ENCODE data around the gene TNNI2. TPM values are rescaled to one million over a fixed set of nuclear protein-coding genes. Genes with fewer than 3 reads are reported as not detected.

The TNNI2 gene
- polyA plus RNA-seq, 1 of the 3 experiments (the other 2 are of a cell fraction): not detected

GRCh38 chr11:1852271-1852876 lies 13.6 kb downstream of the TNNI2 start:
- no peaks in the 10 kb centered on the region for H4K20me1 ChIP-seq (ENCODE audit: insufficient read depth)
- CTCF ChIA-PET: interaction anchor here (0.7 to 4.1 kb wide), 5 partner anchors 20 to 299 kb away, joined by 3 to 32 read pairs (median 8); no protein-coding TSS in a partner anchor
- no peak overlapping the region for H3K4me2 ChIP-seq
- POLR2A ChIA-PET: no interaction called here
- H3K36me3 ChIP-seq (replicated peaks in 1 of 2; ENCODE audit: control insufficient read depth in 1 of 2, insufficient read depth in 2 of 2, low read length in 1 of 2): no peaks in the 10 kb centered on the region
- H3K27me3 ChIP-seq (ENCODE audit: insufficient read depth): no peaks in the 10 kb centered on the region
- H3K9ac ChIP-seq: no peak overlapping the region
- 76% methylated on average over 13 of the region's 25 CpGs for WGBS (ENCODE audit: low lambda C conversion rate)
- no peaks in the 10 kb centered on the region for H3F3A ChIP-seq (replicated peaks; ENCODE audit: insufficient read depth)
- H3K9me2 ChIP-seq: no peaks in the 10 kb centered on the region
- H3K79me2 ChIP-seq (ENCODE audit: insufficient read depth): no peaks in the 10 kb centered on the region
- H3K4me3 ChIP-seq (ENCODE audit: low read depth in 2 of 2, low read length in 1 of 2): no peak overlapping the region
- no peak for TF ChIP-seq NFIC (IDR thresholded peaks at IDR 0.05; ENCODE audit: borderline replicate concordance)
- TF ChIP-seq, protein P1, sequence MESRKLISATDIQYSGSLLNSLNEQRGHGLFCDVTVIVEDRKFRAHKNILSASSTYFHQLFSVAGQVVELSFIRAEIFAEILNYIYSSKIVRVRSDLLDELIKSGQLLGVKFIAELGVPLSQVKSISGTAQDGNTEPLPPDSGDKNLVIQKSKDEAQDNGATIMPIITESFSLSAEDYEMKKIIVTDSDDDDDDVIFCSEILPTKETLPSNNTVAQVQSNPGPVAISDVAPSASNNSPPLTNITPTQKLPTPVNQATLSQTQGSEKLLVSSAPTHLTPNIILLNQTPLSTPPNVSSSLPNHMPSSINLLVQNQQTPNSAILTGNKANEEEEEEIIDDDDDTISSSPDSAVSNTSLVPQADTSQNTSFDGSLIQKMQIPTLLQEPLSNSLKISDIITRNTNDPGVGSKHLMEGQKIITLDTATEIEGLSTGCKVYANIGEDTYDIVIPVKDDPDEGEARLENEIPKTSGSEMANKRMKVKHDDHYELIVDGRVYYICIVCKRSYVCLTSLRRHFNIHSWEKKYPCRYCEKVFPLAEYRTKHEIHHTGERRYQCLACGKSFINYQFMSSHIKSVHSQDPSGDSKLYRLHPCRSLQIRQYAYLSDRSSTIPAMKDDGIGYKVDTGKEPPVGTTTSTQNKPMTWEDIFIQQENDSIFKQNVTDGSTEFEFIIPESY (IDR thresholded peaks at IDR 0.05; ENCODE audit: borderline replicate concordance, low read depth): no peak
- TF ChIP-seq GABPA (IDR thresholded peaks at IDR 0.05; ENCODE audit: low read depth): no peak
- no peak for TF ChIP-seq FOXJ3 (CRISPR knock-in tag; IDR thresholded peaks at IDR 0.05)
- no peak for TF ChIP-seq SIN3A (IDR thresholded peaks at IDR 0.05; ENCODE audit: borderline replicate concordance, low read depth, low read length)
- TF ChIP-seq RFX5 (IDR thresholded peaks at IDR 0.05; ENCODE audit: low read length): no peak
- TF ChIP-seq RCOR1 (IDR thresholded peaks at IDR 0.05; ENCODE audit: low read length): no peak
- TF ChIP-seq TEAD4 (IDR thresholded peaks at IDR 0.05; ENCODE audit: borderline replicate concordance, insufficient read depth): no peak
- no peak for TF ChIP-seq USF1 (IDR thresholded peaks at IDR 0.05; ENCODE audit: borderline replicate concordance, low read depth)
- no peak for TF ChIP-seq MXI1 (IDR thresholded peaks at IDR 0.05; ENCODE audit: low read depth, low read length)
- TF ChIP-seq FOXM1 (IDR thresholded peaks at IDR 0.05; ENCODE audit: low read depth): no peak
- TF ChIP-seq FOSL2 (IDR thresholded peaks at IDR 0.05; ENCODE audit: borderline replicate concordance, low read depth): no peak
- TF ChIP-seq CHD2 (IDR thresholded peaks at IDR 0.05; ENCODE audit: low read length, partially characterized antibody): no peak
- no peaks in the 10 kb centered on the region; a peak in 1 of 4 replicates for H3K4me1 ChIP-seq (ENCODE audit: control insufficient read depth in 1 of 2, insufficient read depth in 2 of 2, low read depth in 1 of 2, low read length in 1 of 2)
- DNase-seq: no peak
- no peak overlapping the region for H2AFZ ChIP-seq (ENCODE audit: low read depth)
- H3K9me3 ChIP-seq: no peaks in the 10 kb centered on the region
- H3K27ac ChIP-seq (ENCODE audit: low read depth in 2 of 2, low read length in 1 of 2): no peak overlapping the region

- Histone ChIP-seq H3K9me2 (no peaks in the 10 kb centered on the region), H3F3A (replicated peaks; ENCODE audit: insufficient read depth) (no peaks in the 10 kb centered on the region), H3K9me3 (no peaks in the 10 kb centered on the region), H3K36me3 (replicated peaks in 1 of 2; ENCODE audit: control insufficient read depth in 1 of 2, insufficient read depth in 2 of 2, low read length in 1 of 2) (no peaks in the 10 kb centered on the region), H3K9ac (no peak within 1 kb of the TSS), H3K27me3 (ENCODE audit: insufficient read depth) (no peaks in the 10 kb centered on the region), H3K27ac (ENCODE audit: low read depth in 2 of 2, low read length in 1 of 2) (no peak within 1 kb of the TSS), H3K4me3 (ENCODE audit: low read depth in 2 of 2, low read length in 1 of 2) (no peak within 1 kb of the TSS), H2AFZ (ENCODE audit: low read depth) (no peak within 1 kb of the TSS), H3K4me2 (no peak within 1 kb of the TSS), H4K20me1 (ENCODE audit: insufficient read depth) (no peaks in the 10 kb centered on the region), H3K4me1 (ENCODE audit: control insufficient read depth in 1 of 2, insufficient read depth in 2 of 2, low read depth in 1 of 2, low read length in 1 of 2) (no peaks in the 10 kb centered on the region; a peak in 1 of 4 replicates), H3K79me2 (ENCODE audit: insufficient read depth) (no peaks in the 10 kb centered on the region)
- 71% methylated on average over 18 of the region's 18 CpGs for WGBS (ENCODE audit: low lambda C conversion rate)
- POLR2A ChIA-PET: no interaction called here
- CTCF ChIA-PET: interaction anchor here (0.7 to 4.1 kb wide), 7 partner anchors 21 to 299 kb away, joined by 3 to 32 read pairs (median 7); no protein-coding TSS in a partner anchor
- no peak for DNase-seq
- TF ChIP-seq, protein P2, sequence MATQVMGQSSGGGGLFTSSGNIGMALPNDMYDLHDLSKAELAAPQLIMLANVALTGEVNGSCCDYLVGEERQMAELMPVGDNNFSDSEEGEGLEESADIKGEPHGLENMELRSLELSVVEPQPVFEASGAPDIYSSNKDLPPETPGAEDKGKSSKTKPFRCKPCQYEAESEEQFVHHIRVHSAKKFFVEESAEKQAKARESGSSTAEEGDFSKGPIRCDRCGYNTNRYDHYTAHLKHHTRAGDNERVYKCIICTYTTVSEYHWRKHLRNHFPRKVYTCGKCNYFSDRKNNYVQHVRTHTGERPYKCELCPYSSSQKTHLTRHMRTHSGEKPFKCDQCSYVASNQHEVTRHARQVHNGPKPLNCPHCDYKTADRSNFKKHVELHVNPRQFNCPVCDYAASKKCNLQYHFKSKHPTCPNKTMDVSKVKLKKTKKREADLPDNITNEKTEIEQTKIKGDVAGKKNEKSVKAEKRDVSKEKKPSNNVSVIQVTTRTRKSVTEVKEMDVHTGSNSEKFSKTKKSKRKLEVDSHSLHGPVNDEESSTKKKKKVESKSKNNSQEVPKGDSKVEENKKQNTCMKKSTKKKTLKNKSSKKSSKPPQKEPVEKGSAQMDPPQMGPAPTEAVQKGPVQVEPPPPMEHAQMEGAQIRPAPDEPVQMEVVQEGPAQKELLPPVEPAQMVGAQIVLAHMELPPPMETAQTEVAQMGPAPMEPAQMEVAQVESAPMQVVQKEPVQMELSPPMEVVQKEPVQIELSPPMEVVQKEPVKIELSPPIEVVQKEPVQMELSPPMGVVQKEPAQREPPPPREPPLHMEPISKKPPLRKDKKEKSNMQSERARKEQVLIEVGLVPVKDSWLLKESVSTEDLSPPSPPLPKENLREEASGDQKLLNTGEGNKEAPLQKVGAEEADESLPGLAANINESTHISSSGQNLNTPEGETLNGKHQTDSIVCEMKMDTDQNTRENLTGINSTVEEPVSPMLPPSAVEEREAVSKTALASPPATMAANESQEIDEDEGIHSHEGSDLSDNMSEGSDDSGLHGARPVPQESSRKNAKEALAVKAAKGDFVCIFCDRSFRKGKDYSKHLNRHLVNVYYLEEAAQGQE (IDR thresholded peaks at IDR 0.05; ENCODE audit: low read depth, low read length): no peak
- TF ChIP-seq CTCF (IDR thresholded peaks at IDR 0.05) (no peak), RFX5 (IDR thresholded peaks at IDR 0.05; ENCODE audit: low read length) (no peak), FOSL2 (IDR thresholded peaks at IDR 0.05; ENCODE audit: borderline replicate concordance, low read depth) (no peak), SMC3 (IDR thresholded peaks at IDR 0.05; ENCODE audit: low read depth, low read length) (no peak), EP300 (IDR thresholded peaks at IDR 0.05; ENCODE audit: borderline replicate concordance in 1 of 2, low read depth in 1 of 2, low read length in 1 of 2) (no peak), NFIC (IDR thresholded peaks at IDR 0.05; ENCODE audit: borderline replicate concordance) (no peak), TCF12 (IDR thresholded peaks at IDR 0.05) (no peak), CHD2 (IDR thresholded peaks at IDR 0.05; ENCODE audit: low read length, partially characterized antibody) (no peak)
- TF ChIP-seq, protein P3, sequence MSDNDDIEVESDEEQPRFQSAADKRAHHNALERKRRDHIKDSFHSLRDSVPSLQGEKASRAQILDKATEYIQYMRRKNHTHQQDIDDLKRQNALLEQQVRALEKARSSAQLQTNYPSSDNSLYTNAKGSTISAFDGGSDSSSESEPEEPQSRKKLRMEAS (IDR thresholded peaks at IDR 0.05; ENCODE audit: low read depth): no peak
These were observed 14.1 kb downstream of the TNNI2 start, which contains the start of gene LSP1 for GRCh38 chr11:1852877-1853276. TSS of gene LSP1 (plus strand) at chr11:1853084. CDS start at chr11:1853145, 61 bp downstream.

Measured in SK-N-SH (cell line).